Ovary (tissue), 1 donor: ENCODE results near the gene GLE1.

Experiments
- EP300 ChIP-seq: sonication (generic); formaldehyde crosslinking; IDR thresholded peaks from one replicate; pipeline ENCODE4 v1.6.1; 2017; ENCODE audit warnings: antibody characterized with exemption
- POLR2A ChIP-seq: fragments of 450-650 bp; IDR thresholded peaks from one replicate; pipeline ENCODE4 v1.6.1; 2017; ENCODE audit warnings: antibody characterized with exemption, mild to moderate bottlenecking, moderate library complexity

GRCh38 chr9:128555180-128555721 lies 50.7 kb downstream of the GLE1 start:
- TF ChIP-seq POLR2A (no peak), EP300 (no peak)
